Adrenal gland (tissue), 5 donors: Measurements from ENCODE around the gene ADGB.

Source experiments
- POLR2A ChIP-seq, 2 donors: fragments of 450-650 bp; IDR thresholded peaks; one replicate each; pipeline ENCODE4 v1.6.1; 2017; ENCODE audit warnings: antibody characterized with exemption in 2 of 2, mild to moderate bottlenecking in 2 of 2, moderate library complexity in 1 of 2
- TF ChIP-seq, protein P1 (sequence below), 6 experiments: fragments of 450-650 bp in 4 of 6; fragments of 200-600 bp in 2 of 6; sonication (generic) in 1 of 6; IDR thresholded peaks; 1 replicate in 5 of 6; 2 replicates in 1 of 6; pipeline versions ENCODE4 v1.5.1 to v1.8.0; 2016 to 2021; ENCODE audit warnings: antibody characterized with exemption in 6 of 6, mild to moderate bottlenecking in 2 of 6, moderate library complexity in 1 of 6
- donor health status: DM: no; HTN: no; CAD: no.

- TF ChIP-seq, protein P1, sequence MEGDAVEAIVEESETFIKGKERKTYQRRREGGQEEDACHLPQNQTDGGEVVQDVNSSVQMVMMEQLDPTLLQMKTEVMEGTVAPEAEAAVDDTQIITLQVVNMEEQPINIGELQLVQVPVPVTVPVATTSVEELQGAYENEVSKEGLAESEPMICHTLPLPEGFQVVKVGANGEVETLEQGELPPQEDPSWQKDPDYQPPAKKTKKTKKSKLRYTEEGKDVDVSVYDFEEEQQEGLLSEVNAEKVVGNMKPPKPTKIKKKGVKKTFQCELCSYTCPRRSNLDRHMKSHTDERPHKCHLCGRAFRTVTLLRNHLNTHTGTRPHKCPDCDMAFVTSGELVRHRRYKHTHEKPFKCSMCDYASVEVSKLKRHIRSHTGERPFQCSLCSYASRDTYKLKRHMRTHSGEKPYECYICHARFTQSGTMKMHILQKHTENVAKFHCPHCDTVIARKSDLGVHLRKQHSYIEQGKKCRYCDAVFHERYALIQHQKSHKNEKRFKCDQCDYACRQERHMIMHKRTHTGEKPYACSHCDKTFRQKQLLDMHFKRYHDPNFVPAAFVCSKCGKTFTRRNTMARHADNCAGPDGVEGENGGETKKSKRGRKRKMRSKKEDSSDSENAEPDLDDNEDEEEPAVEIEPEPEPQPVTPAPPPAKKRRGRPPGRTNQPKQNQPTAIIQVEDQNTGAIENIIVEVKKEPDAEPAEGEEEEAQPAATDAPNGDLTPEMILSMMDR (IDR thresholded peaks at IDR 0.05), result no peak
- TF ChIP-seq POLR2A (IDR thresholded peaks at IDR 0.05), result no peak
Observed at GRCh38 chr6:146753306-146753705, 154.5 kb downstream of the ADGB start.
